T-helper 2 cell treated with Interferon-gamma antibody and Interleukin-4, amounts not matched to agents 5 μg/mL and 100 μg/mL, for 36 hours (primary cell): ENCODE results near the gene NAA80.
"Not testable (repeated sequence)": the region's sequence is repeated elsewhere in the genome, so short reads cannot be mapped to it uniquely, and the experiment has no call there.

ENCODE experiments used
- DNase-seq: peaks from one replicate; pipeline ENCODE4 v3.0.0; 2021; ENCODE audit warnings: low spot score
- H3K27ac Mint-ChIP-seq: one replicate; pipeline ENCODE4 v1.8.0; 2021; ENCODE audit warnings: mild to moderate bottlenecking, mixed read lengths
- H3K27me3 Mint-ChIP-seq: one replicate; pipeline ENCODE4 v1.8.0; 2021; ENCODE audit warnings: low read depth, mixed read lengths
- H3K36me3 Mint-ChIP-seq: one replicate; pipeline ENCODE4 v1.8.0; 2021; ENCODE audit warnings: low read depth, mixed read lengths
- H3K4me1 Mint-ChIP-seq: one replicate; pipeline ENCODE4 v1.8.0; 2021; ENCODE audit warnings: low read depth, mixed read lengths
- H3K4me3 Mint-ChIP-seq: one replicate; pipeline ENCODE4 v1.8.0; 2022; ENCODE audit warnings: mild to moderate bottlenecking, moderate library complexity, mixed read lengths
- H3K9me3 Mint-ChIP-seq: one replicate; pipeline ENCODE4 v1.8.0; 2021; ENCODE audit warnings: mixed read lengths

NAA80 gene

GRCh38 chr3:50294492-50295403 is 4.5 kb downstream of the NAA80 start:
- no peak overlapping the region for H3K4me3 Mint-ChIP-seq
- H3K27me3 Mint-ChIP-seq = no peaks in the 10 kb centered on the region
- H3K36me3 Mint-ChIP-seq = peaks cover 6% of the 10 kb centered on the region
- peaks cover 25% of the 10 kb centered on the region for H3K4me1 Mint-ChIP-seq
- H3K9me3 Mint-ChIP-seq = no peaks in the 10 kb centered on the region
- no peak for DNase-seq
- H3K27ac Mint-ChIP-seq = peak overlapping the region; percentile 15

- peaks cover 6% of the 10 kb centered on the region for H3K36me3 Mint-ChIP-seq
- H3K4me3 Mint-ChIP-seq = no peak overlapping the region
- no peaks in the 10 kb centered on the region for H3K9me3 Mint-ChIP-seq
- H3K27me3 Mint-ChIP-seq = no peaks in the 10 kb centered on the region
- H3K4me1 Mint-ChIP-seq = peaks cover 24% of the 10 kb centered on the region
- H3K27ac Mint-ChIP-seq = peak overlapping the region; percentile 15
- no peak for DNase-seq
These were observed 5.1 kb downstream of the NAA80 start for GRCh38 chr3:50294089-50294488.

GRCh38 chr3:50293079-50293801 is 6.0 kb downstream of the NAA80 start:
- H3K36me3 Mint-ChIP-seq = peaks cover 8% of the 10 kb centered on the region
- no peaks in the 10 kb centered on the region for H3K9me3 Mint-ChIP-seq
- DNase-seq = no peak
- H3K4me1 Mint-ChIP-seq = peaks cover 23% of the 10 kb centered on the region
- peak overlapping the region; percentile 96 for H3K27ac Mint-ChIP-seq
- H3K4me3 Mint-ChIP-seq = peak overlapping the region; percentile 89
- no peaks in the 10 kb centered on the region for H3K27me3 Mint-ChIP-seq

GRCh38 chr3:50292159-50293078 is 6.8 kb downstream of the NAA80 start, which contains the start of gene IFRD2:
TSS of gene IFRD2 (minus strand) at chr3:50292429. CDS start at chr3:50292274, 155 bp downstream.
- peak within 1 kb of the TSS; percentile 89 for H3K4me3 Mint-ChIP-seq
- peak within 1 kb of the TSS; percentile 96 for H3K27ac Mint-ChIP-seq
- peaks cover 8% of the 10 kb centered on the region for H3K36me3 Mint-ChIP-seq
- H3K4me1 Mint-ChIP-seq = peaks cover 17% of the 10 kb centered on the region
- H3K27me3 Mint-ChIP-seq = no peaks in the 10 kb centered on the region
- DNase-seq = peak; percentile 97
- H3K9me3 Mint-ChIP-seq = no peaks in the 10 kb centered on the region

DNA sequence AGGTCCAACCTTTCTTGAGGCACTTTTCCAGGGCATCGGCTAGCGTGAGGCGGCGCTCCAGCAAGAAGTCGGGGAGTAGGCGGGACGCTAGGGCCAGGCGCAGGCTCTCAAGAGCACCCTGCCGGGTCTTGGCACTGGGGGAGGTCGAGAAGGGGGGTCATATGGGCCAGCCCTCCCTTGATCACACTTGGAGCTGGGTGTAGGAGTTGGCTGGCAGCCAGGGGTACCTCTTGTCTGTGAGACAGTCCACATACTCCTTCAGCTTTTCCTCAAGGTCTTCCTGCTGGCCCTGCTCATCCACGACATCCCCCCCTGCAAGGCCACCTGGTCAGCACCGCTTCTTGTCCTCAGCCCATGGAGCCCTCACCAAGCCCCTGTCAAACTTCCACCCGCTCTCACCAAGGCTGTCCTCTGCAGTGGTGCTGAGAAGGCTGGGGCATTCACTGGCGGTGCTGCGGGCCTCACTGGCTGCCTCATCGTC is 9.0 kb downstream of the NAA80 start:
- H3K4me1 Mint-ChIP-seq = peaks cover 13% of the 10 kb centered on the region
- H3K9me3 Mint-ChIP-seq = no peaks in the 10 kb centered on the region
- H3K36me3 Mint-ChIP-seq = peaks cover 6% of the 10 kb centered on the region
- H3K4me3 Mint-ChIP-seq = peak overlapping the region; percentile 43
- DNase-seq = no peak
- no peak overlapping the region for H3K27ac Mint-ChIP-seq
- no peaks in the 10 kb centered on the region for H3K27me3 Mint-ChIP-seq

DNA sequence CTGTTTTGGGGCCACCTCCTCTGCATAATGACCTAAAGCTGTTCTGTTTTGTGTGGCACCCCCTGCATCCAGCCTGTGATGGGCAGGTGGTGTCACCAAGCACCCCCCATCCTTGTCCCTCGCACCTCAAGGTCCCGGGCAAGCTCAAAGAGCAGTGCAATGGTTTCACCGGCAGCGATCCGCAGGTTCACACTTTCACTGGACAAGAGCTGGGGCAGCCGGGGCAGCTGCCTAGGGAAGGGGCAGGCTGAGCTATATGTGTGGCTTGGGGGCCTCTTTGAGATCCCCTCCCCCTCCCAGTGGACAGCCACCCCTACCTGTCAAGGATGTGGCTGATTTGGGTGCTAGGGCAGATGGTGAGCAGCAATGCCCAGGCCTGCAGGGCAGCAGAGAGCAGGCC is 10.1 kb downstream of the NAA80 start:
- no peaks in the 10 kb centered on the region for H3K27me3 Mint-ChIP-seq
- DNase-seq = no peak
- no peaks in the 10 kb centered on the region for H3K9me3 Mint-ChIP-seq
- no peak overlapping the region for H3K27ac Mint-ChIP-seq
- no peak overlapping the region for H3K4me3 Mint-ChIP-seq
- H3K36me3 Mint-ChIP-seq = peaks cover 6% of the 10 kb centered on the region
- H3K4me1 Mint-ChIP-seq = peaks cover 13% of the 10 kb centered on the region

- Mint-ChIP-seq H3K4me1 (peaks cover 13% of the 10 kb centered on the region), H3K27me3 (no peaks in the 10 kb centered on the region), H3K27ac (no peak overlapping the region), H3K4me3 (no peak overlapping the region), H3K9me3 (no peaks in the 10 kb centered on the region), H3K36me3 (peaks cover 6% of the 10 kb centered on the region)
- DNase-seq = no peak
These were observed 10.7 kb downstream of the NAA80 start for GRCh38 chr3:50288387-50289007.

DNA sequence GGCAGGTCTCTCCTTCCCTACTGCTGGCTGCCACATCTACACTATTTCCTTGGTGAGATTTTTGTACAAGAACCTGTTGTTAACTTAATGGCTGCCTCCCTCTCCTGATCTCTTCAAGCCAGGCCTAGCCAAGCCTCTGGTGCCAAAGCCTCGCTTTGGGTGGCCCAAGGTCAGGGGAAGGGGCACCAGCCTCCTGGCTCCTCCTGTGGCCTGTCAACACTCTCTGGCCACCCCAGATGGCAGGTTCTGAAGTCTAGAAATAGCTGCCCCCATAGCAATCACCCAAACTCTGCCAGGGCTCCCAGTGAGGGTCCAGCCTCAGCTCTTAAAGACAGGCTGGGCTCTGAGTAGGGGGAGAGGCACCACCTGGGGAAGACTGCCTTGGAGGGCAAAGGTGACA is 11.9 kb downstream of the NAA80 start:
- H3K36me3 Mint-ChIP-seq = peaks cover 6% of the 10 kb centered on the region
- no peak overlapping the region for H3K4me3 Mint-ChIP-seq
- no peak for DNase-seq
- no peaks in the 10 kb centered on the region for H3K27me3 Mint-ChIP-seq
- H3K9me3 Mint-ChIP-seq = no peaks in the 10 kb centered on the region
- H3K27ac Mint-ChIP-seq = no peak overlapping the region
- peaks cover 6% of the 10 kb centered on the region for H3K4me1 Mint-ChIP-seq

GRCh38 chr3:50286322-50287227 is 12.6 kb downstream of the NAA80 start:
- no peak overlapping the region for H3K27ac Mint-ChIP-seq
- no peaks in the 10 kb centered on the region for H3K9me3 Mint-ChIP-seq
- H3K4me3 Mint-ChIP-seq = no peak overlapping the region
- H3K36me3 Mint-ChIP-seq = peaks cover 6% of the 10 kb centered on the region
- H3K27me3 Mint-ChIP-seq = no peaks in the 10 kb centered on the region
- H3K4me1 Mint-ChIP-seq = peaks cover 6% of the 10 kb centered on the region
- no peak for DNase-seq

- H3K9me3 Mint-ChIP-seq, H3K4me3 Mint-ChIP-seq, H3K4me1 Mint-ChIP-seq, DNase-seq, H3K27me3 Mint-ChIP-seq, H3K27ac Mint-ChIP-seq, H3K36me3 Mint-ChIP-seq: not testable (repeated sequence)
These were observed 15.1 kb downstream of the NAA80 start for GRCh38 chr3:50284121-50284520.

DNA sequence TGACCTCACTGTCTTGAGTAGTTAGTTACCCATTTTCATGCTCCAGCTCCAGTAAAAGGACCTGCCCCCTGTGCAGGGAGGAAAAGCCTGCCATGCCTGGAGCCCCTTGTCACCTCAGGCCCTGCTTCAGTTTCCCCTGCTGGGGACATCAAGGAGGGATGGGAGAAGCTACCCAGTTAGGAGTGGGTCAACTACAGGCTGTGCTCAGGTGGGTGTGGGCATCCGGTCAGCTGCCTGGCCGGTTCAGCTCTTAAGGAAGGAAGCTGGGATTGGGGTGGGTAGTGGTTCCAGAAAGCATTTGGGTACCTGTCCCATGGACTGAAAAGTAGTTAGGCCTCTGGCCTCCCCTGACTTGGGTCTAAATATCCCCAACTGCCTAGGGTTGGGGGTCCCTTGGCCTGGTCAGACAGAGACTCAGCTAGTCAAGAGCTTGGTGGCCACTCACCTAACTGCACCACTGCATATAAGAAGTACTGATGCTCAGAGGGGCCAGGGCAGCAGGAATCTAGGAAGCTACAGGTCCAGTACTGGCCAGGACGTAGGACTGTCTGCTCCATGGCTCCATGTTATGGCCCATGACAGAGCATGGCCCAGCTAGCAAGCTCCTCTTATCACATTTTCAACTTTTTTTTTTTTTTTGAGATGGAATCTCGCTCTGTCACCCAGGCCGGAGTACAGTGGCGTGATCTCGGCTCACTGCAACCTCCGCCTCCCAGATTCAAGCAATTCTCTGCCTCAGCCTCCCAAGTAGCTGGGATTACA is 19.8 kb downstream of the NAA80 start:
- DNase-seq = no peak
- H3K4me1 Mint-ChIP-seq = peaks cover 6% of the 10 kb centered on the region
- no peak overlapping the region for H3K4me3 Mint-ChIP-seq
- H3K36me3 Mint-ChIP-seq = no peaks in the 10 kb centered on the region
- no peak overlapping the region for H3K27ac Mint-ChIP-seq
- peaks cover 34% of the 10 kb centered on the region for H3K27me3 Mint-ChIP-seq
- H3K9me3 Mint-ChIP-seq = no peaks in the 10 kb centered on the region

- H3K27me3 Mint-ChIP-seq = peaks cover 39% of the 10 kb centered on the region
- no peak within 1 kb of the TSS for H3K27ac Mint-ChIP-seq
These were observed 20.4 kb downstream of the NAA80 start, which contains the start of gene LSMEM2 for GRCh38 chr3:50278880-50279224. TSS of gene LSMEM2 (plus strand) at chr3:50279087. CDS start at chr3:50279114, 27 bp downstream.

More at GRCh38 chr3:50278880-50279224, 20.4 kb downstream of the NAA80 start, which contains the start of gene LSMEM2:
- no peaks in the 10 kb centered on the region for H3K36me3 Mint-ChIP-seq
- DNase-seq = no peak
- no peak within 1 kb of the TSS for H3K4me3 Mint-ChIP-seq
- H3K4me1 Mint-ChIP-seq = peaks cover 12% of the 10 kb centered on the region
- H3K9me3 Mint-ChIP-seq = no peaks in the 10 kb centered on the region
